GM10847 (cell line): ENCODE measurements around the gene ABCD1.

Experiments used
- POLR2A ChIP-seq: IDR thresholded peaks from 2 replicates; pipeline ENCODE4 v1.6.1; 2011; ENCODE audit not compliant: insufficient read length; ENCODE audit errors: extremely low read depth

Gene ABCD1

DNA sequence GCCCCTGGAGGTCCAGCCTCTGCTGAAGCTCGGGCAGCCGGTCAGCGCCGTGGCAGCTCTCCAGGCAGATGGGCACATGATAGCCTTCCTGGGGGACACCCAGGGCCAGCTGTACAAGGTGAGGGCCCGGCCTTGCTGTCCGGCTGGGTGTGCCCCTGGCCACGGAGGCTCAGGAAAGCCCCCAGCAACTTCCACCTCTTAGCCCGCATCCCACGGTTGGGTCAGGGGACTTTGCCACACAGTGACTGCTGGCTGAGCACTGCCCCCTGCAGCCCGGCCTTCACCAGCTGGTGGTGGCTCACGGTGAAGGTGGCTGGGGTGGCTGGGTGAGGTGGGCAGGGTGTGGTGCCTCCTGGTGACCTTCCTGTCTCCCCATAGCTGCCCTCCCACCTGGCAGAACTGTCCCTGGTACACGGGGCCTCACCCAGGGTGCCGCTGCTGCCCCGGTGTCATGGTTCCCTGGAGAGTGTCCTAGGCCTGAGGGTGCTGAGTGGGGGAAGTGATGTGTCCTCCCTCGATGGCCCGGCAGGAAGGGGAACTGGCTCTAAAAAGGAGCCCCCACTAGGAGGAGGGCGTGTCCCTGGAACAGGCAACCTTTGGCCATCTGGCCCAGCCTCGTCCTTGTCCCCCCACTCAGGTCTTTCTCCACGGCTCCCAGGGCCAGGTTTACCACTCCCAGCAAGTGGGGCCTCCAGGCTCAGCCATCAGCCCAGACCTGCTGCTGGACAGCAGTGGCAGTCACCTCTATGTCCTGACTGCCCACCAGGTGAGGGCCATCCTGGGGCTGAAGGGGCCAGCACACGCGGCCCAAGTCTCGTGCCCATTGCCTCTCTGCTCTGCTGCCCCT, 43.9 kb downstream of the ABCD1 start:
- no peak for TF ChIP-seq POLR2A

GRCh38 chrX:153769158-153769864, 44.7 kb downstream of the ABCD1 start:
- TF ChIP-seq POLR2A, result no peak

DNA sequence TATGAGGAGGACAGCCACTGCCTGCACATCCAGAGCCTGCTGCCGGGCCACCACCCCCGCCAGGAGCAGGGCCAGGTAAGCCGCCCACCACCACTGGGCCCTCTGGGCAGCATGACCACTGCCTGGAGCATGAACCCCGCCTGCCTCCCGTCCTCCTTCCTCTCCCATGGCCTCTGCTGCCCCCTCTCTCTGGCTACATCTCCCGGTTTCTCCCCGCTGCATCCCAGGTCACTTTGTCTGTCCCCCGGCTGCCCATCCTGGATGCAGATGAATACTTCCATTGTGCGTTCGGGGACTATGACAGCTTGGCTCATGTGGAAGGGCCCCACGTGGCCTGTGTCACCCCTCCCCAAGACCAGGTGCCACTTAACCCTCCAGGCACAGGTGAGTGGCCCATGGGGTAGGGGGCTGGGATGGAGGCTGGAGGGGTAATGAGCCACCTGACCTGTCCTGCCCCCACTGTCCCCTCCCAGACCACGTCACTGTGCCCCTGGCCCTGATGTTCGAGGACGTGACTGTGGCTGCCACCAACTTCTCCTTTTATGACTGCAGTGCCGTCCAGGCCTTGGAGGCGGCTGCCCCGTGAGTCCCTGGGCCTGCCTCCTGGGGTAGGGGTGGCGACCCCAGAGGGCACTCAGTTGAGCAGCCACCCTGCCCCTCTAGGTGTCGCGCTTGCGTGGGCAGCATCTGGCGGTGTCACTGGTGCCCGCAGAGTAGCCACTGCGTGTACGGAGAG, 45.4 kb downstream of the ABCD1 start:
- no peak for TF ChIP-seq POLR2A

DNA sequence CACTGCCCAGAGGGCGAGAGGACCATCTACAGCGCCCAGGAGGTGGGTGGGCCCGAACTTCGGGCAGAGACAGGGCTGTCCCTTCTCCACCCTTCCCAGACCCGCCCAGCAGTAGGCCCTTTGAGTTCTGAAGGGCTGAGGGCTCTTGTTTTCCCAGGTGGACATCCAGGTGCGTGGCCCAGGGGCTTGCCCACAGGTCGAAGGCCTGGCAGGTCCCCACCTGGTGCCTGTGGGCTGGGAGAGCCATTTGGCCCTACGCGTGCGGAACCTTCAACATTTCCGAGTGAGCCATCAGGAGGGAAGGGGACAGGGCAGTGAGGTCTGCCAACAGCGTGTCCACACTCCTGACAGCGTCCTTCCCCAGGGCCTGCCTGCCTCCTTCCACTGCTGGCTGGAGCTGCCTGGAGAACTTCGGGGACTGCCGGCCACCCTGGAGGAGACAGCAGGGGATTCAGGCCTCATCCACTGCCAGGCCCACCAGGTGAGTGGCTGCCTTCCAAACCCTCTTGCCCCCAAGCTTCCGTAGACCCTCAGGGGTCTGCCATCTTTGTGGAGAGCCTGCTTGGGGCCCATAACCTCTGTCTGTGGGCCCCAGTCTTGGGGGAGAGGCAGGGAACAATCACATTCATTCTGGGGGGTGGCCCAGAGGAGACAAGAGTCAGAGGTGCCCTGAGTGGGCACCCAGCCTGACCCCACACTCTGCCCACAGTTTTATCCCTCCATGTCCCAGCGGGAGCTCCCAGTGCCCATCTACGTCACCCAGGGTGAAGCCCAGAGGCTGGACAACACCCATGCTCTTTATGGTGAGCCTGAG, 46.2 kb downstream of the ABCD1 start:
- TF ChIP-seq POLR2A, result no peak

DNA sequence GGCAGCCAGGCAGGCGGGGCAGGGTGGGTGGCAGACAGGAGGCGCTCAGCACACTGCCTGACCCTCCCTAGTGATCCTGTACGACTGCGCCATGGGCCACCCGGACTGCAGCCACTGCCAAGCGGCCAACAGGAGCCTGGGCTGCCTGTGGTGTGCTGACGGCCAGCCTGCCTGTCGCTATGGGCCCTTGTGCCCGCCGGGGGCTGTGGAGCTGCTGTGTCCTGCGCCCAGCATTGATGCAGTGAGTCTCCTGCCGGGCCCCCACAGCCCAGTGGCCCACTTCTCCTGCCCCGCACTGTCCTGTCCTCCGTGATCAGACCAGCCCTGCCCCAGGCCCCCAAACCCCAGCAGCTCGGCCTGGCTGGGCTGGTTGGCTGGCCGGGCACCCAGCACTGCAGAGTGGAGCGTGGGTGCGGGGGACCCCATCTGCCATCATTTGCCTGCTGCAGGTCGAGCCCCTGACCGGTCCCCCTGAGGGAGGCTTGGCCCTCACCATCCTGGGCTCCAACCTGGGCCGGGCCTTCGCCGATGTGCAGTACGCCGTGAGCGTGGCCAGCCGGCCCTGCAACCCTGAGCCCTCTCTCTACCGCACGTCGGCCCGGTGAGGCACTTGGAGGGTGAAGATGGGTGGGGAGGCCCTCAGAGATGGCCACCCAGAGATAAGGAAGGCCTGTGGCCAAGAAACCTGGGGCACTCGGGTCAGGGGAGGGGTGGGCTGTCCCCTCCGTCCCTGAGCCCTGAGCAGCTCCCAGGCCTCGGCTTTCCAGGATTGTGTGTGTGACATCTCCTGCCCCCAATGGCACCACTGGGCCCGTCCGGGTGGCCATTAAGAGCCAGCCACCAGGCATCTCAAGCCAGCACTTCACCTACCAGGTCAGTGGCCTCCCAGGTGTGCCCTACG, 47.0 kb downstream of the ABCD1 start:
- no peak for TF ChIP-seq POLR2A

DNA sequence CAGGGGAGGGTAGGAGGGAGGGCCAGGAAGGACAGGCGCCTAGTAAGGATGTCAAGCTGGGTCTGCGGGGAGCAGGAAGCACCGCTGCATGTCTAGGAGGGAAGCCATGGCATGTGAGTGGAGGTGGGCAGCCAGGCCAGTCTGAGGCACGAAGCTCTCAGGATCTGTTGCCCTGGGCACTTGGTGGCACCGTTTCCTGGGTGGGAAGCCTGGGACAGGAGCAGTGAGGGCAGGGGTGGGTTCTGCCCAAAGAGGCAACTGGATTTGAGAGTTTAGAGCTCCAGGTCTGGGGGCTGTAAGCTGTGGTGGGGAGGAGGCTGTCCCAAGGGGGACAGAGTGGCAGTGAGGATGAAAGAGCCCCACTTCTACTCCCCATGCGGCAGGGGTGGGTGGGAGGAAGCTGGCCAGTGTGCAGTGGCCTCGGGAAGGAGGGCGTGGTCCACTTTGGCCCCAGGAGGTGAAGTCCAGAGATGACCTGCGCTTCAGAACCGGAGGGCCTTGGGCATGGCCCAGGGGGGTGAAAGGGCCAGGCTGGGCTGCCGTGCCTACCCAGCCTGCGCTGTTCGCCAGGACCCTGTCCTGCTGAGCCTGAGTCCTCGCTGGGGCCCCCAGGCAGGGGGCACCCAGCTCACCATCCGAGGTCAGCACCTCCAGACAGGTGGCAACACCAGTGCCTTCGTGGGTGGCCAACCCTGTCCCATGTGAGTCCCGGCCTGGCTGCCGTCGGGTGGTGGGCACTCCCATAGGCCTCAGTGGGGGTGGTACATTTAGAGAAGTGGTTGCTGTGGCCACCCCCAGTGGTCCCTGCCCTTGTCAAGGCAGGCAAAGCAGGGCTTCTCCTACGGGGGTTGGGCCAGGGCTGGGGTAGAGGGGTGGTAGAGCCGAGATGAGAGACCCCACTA, 47.9 kb downstream of the ABCD1 start:
- no peak for TF ChIP-seq POLR2A

DNA sequence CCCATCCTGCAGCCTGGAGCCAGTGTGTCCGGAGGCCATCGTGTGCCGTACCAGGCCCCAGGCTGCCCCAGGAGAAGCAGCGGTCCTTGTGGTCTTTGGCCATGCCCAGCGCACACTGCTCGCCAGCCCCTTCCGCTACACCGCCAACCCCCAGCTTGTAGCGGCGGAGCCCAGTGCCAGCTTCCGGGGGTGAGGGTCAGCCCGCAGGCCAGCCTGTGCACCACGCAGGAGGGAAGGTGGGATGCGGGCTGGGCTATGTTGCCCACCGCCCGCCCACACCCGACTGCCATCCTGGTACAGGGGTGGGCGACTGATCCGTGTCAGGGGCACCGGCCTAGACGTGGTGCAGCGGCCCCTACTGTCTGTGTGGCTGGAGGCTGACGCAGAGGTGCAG, 48.6 kb downstream of the ABCD1 start:
- no peak for TF ChIP-seq POLR2A

DNA sequence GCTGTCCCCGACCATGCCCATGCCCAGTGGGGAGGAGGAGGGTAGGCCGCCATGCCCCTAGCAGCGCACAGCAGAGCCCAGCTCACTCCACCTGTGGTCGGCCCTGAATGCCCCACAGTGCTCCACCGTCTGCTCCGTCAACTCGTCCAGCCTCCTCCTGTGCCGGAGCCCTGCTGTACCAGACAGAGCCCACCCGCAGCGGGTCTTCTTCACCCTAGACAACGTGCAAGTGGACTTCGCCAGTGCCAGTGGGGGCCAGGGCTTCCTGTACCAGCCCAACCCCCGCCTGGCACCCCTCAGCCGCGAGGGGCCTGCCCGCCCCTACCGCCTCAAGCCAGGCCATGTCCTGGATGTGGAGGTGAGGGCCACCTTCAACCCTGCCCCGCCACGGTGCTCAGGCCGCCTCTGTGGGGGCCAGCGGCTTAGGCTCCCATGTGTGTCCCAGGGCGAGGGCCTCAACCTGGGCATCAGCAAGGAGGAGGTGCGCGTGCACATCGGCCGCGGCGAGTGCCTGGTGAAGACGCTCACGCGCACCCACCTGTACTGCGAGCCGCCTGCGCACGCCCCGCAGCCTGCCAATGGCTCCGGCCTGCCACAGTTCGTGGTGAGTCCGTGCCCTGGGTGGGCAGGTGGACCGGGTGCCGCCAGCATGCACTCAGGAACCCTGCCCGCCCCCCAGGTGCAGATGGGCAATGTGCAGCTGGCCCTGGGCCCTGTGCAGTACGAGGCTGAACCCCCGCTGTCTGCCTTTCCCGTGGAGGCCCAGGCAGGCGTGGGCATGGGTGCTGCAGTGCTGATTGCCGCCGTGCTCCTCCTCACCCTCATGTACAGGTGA, 49.3 kb downstream of the ABCD1 start:
- no peak for TF ChIP-seq POLR2A

- TF ChIP-seq POLR2A, result no peak
Observed at GRCh38 chrX:153774576-153775292, 50.1 kb downstream of the ABCD1 start.

- no peak for TF ChIP-seq POLR2A
Observed at GRCh38 chrX:153775293-153776119, 50.9 kb downstream of the ABCD1 start.

- no peak for TF ChIP-seq POLR2A
Observed at GRCh38 chrX:153776120-153776599, 51.5 kb downstream of the ABCD1 start.
